Activated B cell treated with CpG ODN at 0.5 μM for 24 hours (primary cell): ENCODE measurements around the gene TMEM168. TPM values are rescaled to one million over a fixed set of nuclear protein-coding genes. Genes with fewer than 3 reads are reported as not detected.
A peak's percentile ranks its signal among the peaks of the same experiment; 100 is the strongest.
"Not testable (repeated sequence)": the region's sequence is repeated elsewhere in the genome, so short reads cannot be mapped to it uniquely, and the experiment has no call there.

Source experiments
- ATAC-seq: fragments of 200-7000 bp; cut with Tn5 transposase; one replicate; pipeline ENCODE4 v1.10.0; 2021; ENCODE audit warnings: low read depth, mild to moderate bottlenecking, moderate library complexity
- CTCF ChIA-PET: fragments of 350-600 bp; sonication (Branson Sonifier 250); formaldehyde crosslinking; loops from one replicate; lab custom pipeline; 2021; ENCODE audit warnings: antibody characterized with exemption; lab: Charles Lee
- POLR2A ChIA-PET: fragments of 350-600 bp; sonication (Branson Sonifier 250); formaldehyde crosslinking; loops from one replicate; lab custom pipeline; 2021; ENCODE audit warnings: antibody characterized with exemption; lab: Charles Lee
- DNase-seq: peaks from one replicate; pipeline ENCODE4 v3.0.0; 2022
- H3K27ac Mint-ChIP-seq: one replicate; pipeline ENCODE4 v1.8.0; 2020; ENCODE audit warnings: mixed read lengths
- H3K27me3 Mint-ChIP-seq: one replicate; pipeline ENCODE4 v1.8.0; 2021; ENCODE audit warnings: mixed read lengths
- H3K36me3 Mint-ChIP-seq: one replicate; pipeline ENCODE4 v1.8.0; 2021; ENCODE audit warnings: low read depth, mixed read lengths
- H3K4me1 Mint-ChIP-seq: one replicate; pipeline ENCODE4 v1.8.0; 2021; ENCODE audit warnings: mixed read lengths
- H3K4me3 Mint-ChIP-seq: one replicate; pipeline ENCODE4 v1.8.0; 2020; ENCODE audit warnings: mild to moderate bottlenecking, mixed read lengths
- H3K9me3 Mint-ChIP-seq: one replicate; pipeline ENCODE4 v1.8.0; 2020; ENCODE audit warnings: mixed read lengths
- CTCF ChIP-seq: fragments of 200-600 bp; IDR thresholded peaks from one replicate; pipeline ENCODE4 v1.8.0; 2022; ENCODE audit warnings: antibody characterized with exemption, mild to moderate bottlenecking
- intact Hi-C: fragments of 100-400 bp; cut with micrococcal nuclease; formaldehyde crosslinking; loops from one replicate; pipeline ENCODE4 v1.15.1; 2024
- total RNA-seq: library from RNA; stranded (reverse); gene quantifications from 2 replicates; pipeline ENCODE4 v1.2.3, GENCODE V29; 2022

TMEM168 gene
- total RNA-seq, result 22.1 and 24.2 TPM in 2 replicates

- Mint-ChIP-seq H3K4me1 (peaks cover 27% of the 10 kb centered on the region), H3K27me3 (no peaks in the 10 kb centered on the region), H3K4me3 (peak within 1 kb of the TSS; percentile 91), H3K9me3 (no peaks in the 10 kb centered on the region), H3K36me3 (peaks cover 14% of the 10 kb centered on the region), H3K27ac (peak within 1 kb of the TSS; percentile 94)
- POLR2A ChIA-PET, result interaction anchor here (0.5 to 2.6 kb wide), 9 partner anchors 9 to 339 kb away, joined by 3 to 17 read pairs (median 6); partner anchors contain the start of gene IFRD1
- intact Hi-C loops, result loop anchor here (1.0 to 10.0 kb wide), 10 partner anchors 79 to 1708 kb away; partner anchors contain the start of genes DOCK4, IFRD1, IMMP2L and SMIM30
- no peak for TF ChIP-seq CTCF
- CTCF ChIA-PET, result no interaction called here
- DNase-seq (peak; percentile 81), ATAC-seq (peak; percentile 83)
Measured at GRCh38 chr7:112789817-112790585, at the start of gene TMEM168. TMEM168 (minus strand) TSS chr7:112790393; CDS start chr7:112784825, 5,568 bp downstream.

GRCh38 chr7:112835928-112836327, 45.7 kb upstream of the TMEM168 start:
- POLR2A ChIA-PET, H3K4me1 Mint-ChIP-seq, ATAC-seq, intact Hi-C loops, H3K27me3 Mint-ChIP-seq, H3K9me3 Mint-ChIP-seq, DNase-seq, H3K4me3 Mint-ChIP-seq, H3K27ac Mint-ChIP-seq, CTCF ChIA-PET: not testable (repeated sequence)
- peaks cover 41% of the 10 kb centered on the region for H3K36me3 Mint-ChIP-seq

GRCh38 chr7:112833082-112833481, 42.9 kb upstream of the TMEM168 start:
- Mint-ChIP-seq H3K9me3 (peaks cover 15% of the 10 kb centered on the region), H3K4me1 (no peaks in the 10 kb centered on the region), H3K36me3 (peaks cover 62% of the 10 kb centered on the region), H3K4me3 (no peak overlapping the region), H3K27me3 (no peaks in the 10 kb centered on the region), H3K27ac (no peak overlapping the region)
- ChIA-PET CTCF (no interaction called here), POLR2A (no interaction called here)
- DNase-seq (no peak), ATAC-seq (no peak)
- no peak for TF ChIP-seq CTCF
- intact Hi-C loops, result no loop called here

GRCh38 chr7:112830769-112831168, 40.6 kb upstream of the TMEM168 start:
- Mint-ChIP-seq H3K27me3 (no peaks in the 10 kb centered on the region), H3K4me1 (no peaks in the 10 kb centered on the region), H3K9me3 (peaks cover 15% of the 10 kb centered on the region), H3K4me3 (no peak overlapping the region), H3K36me3 (peaks cover 57% of the 10 kb centered on the region), H3K27ac (no peak overlapping the region)
- ChIA-PET POLR2A (no interaction called here), CTCF (no interaction called here)
- intact Hi-C loops, result no loop called here
- ATAC-seq (no peak), DNase-seq (no peak)
- no peak for TF ChIP-seq CTCF

- DNase-seq (no peak), ATAC-seq (no peak)
- POLR2A ChIA-PET, result no interaction called here
- Mint-ChIP-seq H3K27ac (no peak overlapping the region), H3K4me1 (no peaks in the 10 kb centered on the region), H3K27me3 (no peaks in the 10 kb centered on the region), H3K9me3 (peaks cover 13% of the 10 kb centered on the region), H3K4me3 (no peak overlapping the region), H3K36me3 (peaks cover 61% of the 10 kb centered on the region)
- intact Hi-C loops, result no loop called here
- CTCF ChIA-PET, result interaction anchor here (1.2 kb wide), 1 partner anchor 38 kb away, joined by 3 read pairs; no protein-coding TSS in a partner anchor
- TF ChIP-seq CTCF, result no peak
Measured at GRCh38 chr7:112828696-112829095, 38.5 kb upstream of the TMEM168 start.
